ENCODE measurements around the gene FXYD6. TPM values are rescaled to one million over a fixed set of nuclear protein-coding genes. Genes with fewer than 3 reads are reported as not detected.

The FXYD6 gene
- total RNA-seq, 1 donor from 2014 or later: 45.8 TPM

- TF ChIP-seq, protein P1, sequence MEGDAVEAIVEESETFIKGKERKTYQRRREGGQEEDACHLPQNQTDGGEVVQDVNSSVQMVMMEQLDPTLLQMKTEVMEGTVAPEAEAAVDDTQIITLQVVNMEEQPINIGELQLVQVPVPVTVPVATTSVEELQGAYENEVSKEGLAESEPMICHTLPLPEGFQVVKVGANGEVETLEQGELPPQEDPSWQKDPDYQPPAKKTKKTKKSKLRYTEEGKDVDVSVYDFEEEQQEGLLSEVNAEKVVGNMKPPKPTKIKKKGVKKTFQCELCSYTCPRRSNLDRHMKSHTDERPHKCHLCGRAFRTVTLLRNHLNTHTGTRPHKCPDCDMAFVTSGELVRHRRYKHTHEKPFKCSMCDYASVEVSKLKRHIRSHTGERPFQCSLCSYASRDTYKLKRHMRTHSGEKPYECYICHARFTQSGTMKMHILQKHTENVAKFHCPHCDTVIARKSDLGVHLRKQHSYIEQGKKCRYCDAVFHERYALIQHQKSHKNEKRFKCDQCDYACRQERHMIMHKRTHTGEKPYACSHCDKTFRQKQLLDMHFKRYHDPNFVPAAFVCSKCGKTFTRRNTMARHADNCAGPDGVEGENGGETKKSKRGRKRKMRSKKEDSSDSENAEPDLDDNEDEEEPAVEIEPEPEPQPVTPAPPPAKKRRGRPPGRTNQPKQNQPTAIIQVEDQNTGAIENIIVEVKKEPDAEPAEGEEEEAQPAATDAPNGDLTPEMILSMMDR (IDR thresholded peaks at IDR 0.05; ENCODE audit: insufficient read depth, low read length, poor library complexity, severe bottlenecking): no peak
- Histone ChIP-seq H3K27me3 (ENCODE audit: control insufficient read depth, insufficient read depth, low read length) (peaks cover 35% of the 10 kb centered on the region), H3K36me3 (ENCODE audit: control insufficient read depth, insufficient read depth, low read length) (no peaks in the 10 kb centered on the region), H3K4me3 (ENCODE audit: low read depth, low read length) (no peak overlapping the region)
- DNase-seq (ENCODE audit: low read depth): no peak
These were observed 84.2 kb downstream of the FXYD6 start for GRCh38 chr11:117792241-117792640.

DNA sequence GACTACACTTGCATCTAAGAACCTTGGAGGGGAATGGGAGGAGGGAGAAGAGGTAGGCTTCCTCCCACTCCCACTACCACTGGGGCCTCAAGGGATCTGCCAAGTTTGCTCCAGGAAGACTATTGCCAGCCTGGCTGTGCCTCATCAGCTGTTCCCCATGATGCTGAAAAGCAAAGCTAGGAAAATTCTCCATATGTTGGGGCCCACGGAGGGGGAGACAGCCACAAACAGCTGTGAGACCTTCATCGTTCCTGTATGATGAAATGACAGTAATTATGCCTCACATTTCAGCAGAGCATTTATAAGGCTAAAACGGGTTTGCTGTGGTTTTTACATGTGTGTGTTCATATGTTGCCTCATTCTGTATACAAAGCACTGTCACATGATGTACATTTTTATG lies 86.2 kb downstream of the FXYD6 start:
- Histone ChIP-seq H3K27me3 (ENCODE audit: control insufficient read depth, insufficient read depth, low read length) (peaks cover 28% of the 10 kb centered on the region), H3K4me3 (ENCODE audit: low read depth, low read length) (no peak overlapping the region), H3K36me3 (ENCODE audit: control insufficient read depth, insufficient read depth, low read length) (no peaks in the 10 kb centered on the region)
- TF ChIP-seq, protein P1 (IDR thresholded peaks at IDR 0.05; ENCODE audit: insufficient read depth, low read length, poor library complexity, severe bottlenecking): no peak
- no peak for DNase-seq (ENCODE audit: low read depth)

DNA sequence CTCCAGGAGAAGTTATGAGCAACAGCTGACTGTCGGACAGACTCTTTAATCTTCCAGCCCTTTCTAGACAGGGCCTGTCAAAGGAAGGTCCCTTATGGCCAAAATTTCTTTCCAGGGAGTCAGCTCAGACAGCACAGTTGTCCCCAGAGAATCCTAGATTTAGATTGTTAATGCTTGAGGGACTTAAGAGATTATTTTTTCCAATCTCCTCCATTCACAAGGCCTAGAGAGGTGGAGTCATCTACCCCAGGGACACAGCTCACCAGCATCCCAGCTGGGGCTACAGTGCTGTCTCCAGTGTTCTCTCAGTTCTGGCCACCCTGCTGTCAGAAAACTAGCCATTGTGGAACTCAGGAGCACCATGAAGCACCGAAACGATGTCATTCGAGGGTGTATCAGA lies 87.2 kb downstream of the FXYD6 start:
- Histone ChIP-seq H3K27me3 (ENCODE audit: control insufficient read depth, insufficient read depth, low read length) (peaks cover 26% of the 10 kb centered on the region), H3K4me3 (ENCODE audit: low read depth, low read length) (no peak overlapping the region), H3K36me3 (ENCODE audit: control insufficient read depth, insufficient read depth, low read length) (no peaks in the 10 kb centered on the region)
- TF ChIP-seq, protein P1 (IDR thresholded peaks at IDR 0.05; ENCODE audit: insufficient read depth, low read length, poor library complexity, severe bottlenecking): no peak
- DNase-seq (ENCODE audit: low read depth): no peak

Other genes with a start within 250 kb of the FXYD6 start
- 0.21 and 3.1 TPM in 2 replicates for gene DSCAML1, start 79.4 kb downstream of the FXYD6 start, total RNA-seq
- 5.0 and 7.5 TPM in 2 replicates for gene FXYD2, start 51.9 kb downstream of the FXYD6 start, total RNA-seq
- 1.6 TPM in 1 of 2 replicates, not detected in the other for gene TMPRSS13, start 52.7 kb upstream of the FXYD6 start, total RNA-seq
- gene IL10RA, start 109.7 kb upstream of the FXYD6 start, total RNA-seq: 0.25 and 0.55 TPM in 2 replicates
- 16.8 TPM in 2 replicates for gene TMPRSS4, start 200.4 kb upstream of the FXYD6 start, total RNA-seq
- not detected in 2 replicates for gene SMIM35, start 210.3 kb upstream of the FXYD6 start, total RNA-seq

Data from kidney epithelial cell (primary cell).